ENCODE results near the gene LURAP1L. TPM values are rescaled to one million over a fixed set of nuclear protein-coding genes. Genes with fewer than 3 reads are reported as not detected.

The LURAP1L gene
- total RNA-seq, 1 experiment from 2014 or later: 0.13 TPM

GRCh38 chr9:12833701-12834100, 58.9 kb downstream of the LURAP1L start:
- no peak overlapping the region for H2BK120ac ChIP-seq (ENCODE audit: low read depth, low read length, poor library complexity, severe bottlenecking)
- H2BK12ac ChIP-seq (ENCODE audit: insufficient read length, low read depth, low read length): no peak overlapping the region
- Mint-ChIP-seq H3K36me3 (ENCODE audit: insufficient read depth in 1 of 3, low read depth in 3 of 3) (no peaks in the 10 kb centered on the region), H3K9me3 (peaks cover 0 to 3% of the 10 kb centered on the region in 2 experiments; a peak in 1 of 5 replicates), H3K27ac (no peak overlapping the region), H3K4me3 (no peak overlapping the region), H3K4me1 (no peaks in the 10 kb centered on the region; a peak in 1 of 4 replicates), H3K27me3 (ENCODE audit: low read depth) (no peaks in the 10 kb centered on the region)
- no peaks in the 10 kb centered on the region for H3K27me3 ChIP-seq (ENCODE audit: insufficient read depth, low read length)
- no peaks in the 10 kb centered on the region for H3K4me1 ChIP-seq (ENCODE audit: insufficient read depth, low read length)
- no peaks in the 10 kb centered on the region for H3K79me1 ChIP-seq (ENCODE audit: insufficient read depth, low read depth, low read length, poor library complexity, severe bottlenecking)
- no peaks in the 10 kb centered on the region for H3K23me2 ChIP-seq (ENCODE audit: insufficient read length, low read depth, low read length, poor library complexity, severe bottlenecking)
- H2BK5ac ChIP-seq (ENCODE audit: insufficient read length, low read length): no peak overlapping the region
- 100% methylated on average over 1 of the region's 1 CpG for WGBS (ENCODE audit: extremely low coverage, insufficient read length, low lambda C conversion rate)
- no peak overlapping the region for H2BK15ac ChIP-seq (ENCODE audit: low read depth, low read length)
- H3K4ac ChIP-seq (ENCODE audit: low read depth, low read length): no peak overlapping the region
- no peak for TF ChIP-seq CTCF (conservative IDR thresholded peaks at IDR 0.05)
- no peak overlapping the region for H3K18ac ChIP-seq (ENCODE audit: insufficient read length, low read depth, low read length)
- H3K56ac ChIP-seq (ENCODE audit: insufficient read length, low read depth, low read length): no peak overlapping the region
- H3K9ac ChIP-seq (ENCODE audit: extremely low read depth, insufficient read length, low read length): no peak overlapping the region
- H2AFZ ChIP-seq (ENCODE audit: low read length): no peak overlapping the region
- no peak overlapping the region for H2BK20ac ChIP-seq (ENCODE audit: low read depth, low read length, poor library complexity, severe bottlenecking)
- DNase-seq: no peak
- no peaks in the 10 kb centered on the region for H3K79me2 ChIP-seq (ENCODE audit: insufficient read depth, low read length)
- H4K20me1 ChIP-seq (ENCODE audit: control insufficient read depth, insufficient read depth, insufficient read length): no peaks in the 10 kb centered on the region
- H3K9me3 ChIP-seq (ENCODE audit: control insufficient read depth, low read depth, low read length): no peaks in the 10 kb centered on the region
- H3K14ac ChIP-seq (ENCODE audit: insufficient read depth, low read length): no peak overlapping the region
- H3K4me2 ChIP-seq (ENCODE audit: insufficient read depth, insufficient read length, low read length): no peak overlapping the region
- H3T11ph ChIP-seq (ENCODE audit: low read length): no peak overlapping the region
- no peak overlapping the region for H4K91ac ChIP-seq (ENCODE audit: insufficient read length, low read depth, low read length)
- no peak overlapping the region for H3K27ac ChIP-seq (ENCODE audit: insufficient read length, low read depth, low read length)
- H2AK5ac ChIP-seq (ENCODE audit: insufficient read length, low read length): no peak overlapping the region
- H3K23ac ChIP-seq (ENCODE audit: insufficient read length, low read depth, low read length): no peak overlapping the region
- no peak overlapping the region for H4K5ac ChIP-seq (ENCODE audit: insufficient read length, low read depth, low read length)
- no peak overlapping the region for H4K8ac ChIP-seq (replicated peaks; ENCODE audit: insufficient read length, low read depth, low read length)

Measured in H9 (cell line).